Uterus (tissue), 4 donors: ENCODE results near the gene AXIN1. TPM values are rescaled to one million over a fixed set of nuclear protein-coding genes. Genes with fewer than 3 reads are reported as not detected.

Experiments used
- DNase-seq, 2 donors: peaks; one replicate each; pipeline ENCODE4 v3.0.0-alpha.2; 2019 to 2020
- H3K27ac ChIP-seq, 2 donors: fragments of 200-600 bp; sonication (generic); 1 replicate in 1 of 2; 2 replicates in 1 of 2; pipeline ENCODE4 v1.5.1; 2016 to 2018
- H3K27me3 ChIP-seq, 2 donors: fragments of 200-600 bp; sonication (generic); one replicate each; pipeline ENCODE4 v1.5.1; 2018 to 2019; ENCODE audit warnings: control low read depth in 1 of 2
- H3K36me3 ChIP-seq, 2 donors: fragments of 200-600 bp; sonication (generic); one replicate each; pipeline ENCODE4 v1.5.1; 2019; ENCODE audit warnings: control low read depth in 1 of 2
- H3K4me1 ChIP-seq, 2 donors: fragments of 200-600 bp; sonication (generic); one replicate each; pipeline ENCODE4 v1.5.1; 2018 to 2019; ENCODE audit warnings: control low read depth in 1 of 2
- H3K4me3 ChIP-seq, 2 donors: fragments of 200-600 bp; sonication (generic); 1 replicate in 1 of 2; 2 replicates in 1 of 2; pipeline ENCODE4 v1.5.1; 2018 to 2019; ENCODE audit warnings: mild to moderate bottlenecking in 1 of 2
- H3K9me3 ChIP-seq, 2 donors: fragments of 200-600 bp; sonication (generic); one replicate each; pipeline ENCODE4 v1.5.1; 2019; ENCODE audit warnings: control low read depth in 1 of 2
- POLR2A ChIP-seq, 2 donors: fragments of 450-650 bp; IDR thresholded peaks; one replicate each; pipeline ENCODE4 v1.6.1; 2016; ENCODE audit warnings: antibody characterized with exemption in 2 of 2, mild to moderate bottlenecking in 1 of 2, moderate library complexity in 1 of 2
- intact Hi-C: fragments of 100-400 bp; cut with DNase I; formaldehyde crosslinking; loops from one replicate; pipeline ENCODE4 v1.15.1; 2023; ENCODE audit warnings: low total_unique reads
- total RNA-seq, 4 donors: library from RNA; depleted of rRNA in 3 of 4; stranded (reverse); fragments of >200 nt in 3 of 4; gene quantifications; one replicate each; pipeline versions ENCODE4 v1.1.0 to v1.2.4, GENCODE V29; 2014 to 2023
- TF ChIP-seq, protein P1 (sequence below), 4 experiments: fragments of 200-600 bp in 2 of 4; fragments of 450-650 bp in 2 of 4; sonication (generic) in 2 of 4; IDR thresholded peaks; one replicate each; pipeline ENCODE4 v1.5.1; 2016 to 2019; ENCODE audit warnings: antibody characterized with exemption in 4 of 4, mild to moderate bottlenecking in 2 of 4, moderate library complexity in 1 of 4
- donor health status: DM: yes; HTN: yes; CAD: no.

The AXIN1 gene
- total RNA-seq, 4 donors from 2014 or later = 6.2 to 23.6 (median 19.9) TPM

DNA sequence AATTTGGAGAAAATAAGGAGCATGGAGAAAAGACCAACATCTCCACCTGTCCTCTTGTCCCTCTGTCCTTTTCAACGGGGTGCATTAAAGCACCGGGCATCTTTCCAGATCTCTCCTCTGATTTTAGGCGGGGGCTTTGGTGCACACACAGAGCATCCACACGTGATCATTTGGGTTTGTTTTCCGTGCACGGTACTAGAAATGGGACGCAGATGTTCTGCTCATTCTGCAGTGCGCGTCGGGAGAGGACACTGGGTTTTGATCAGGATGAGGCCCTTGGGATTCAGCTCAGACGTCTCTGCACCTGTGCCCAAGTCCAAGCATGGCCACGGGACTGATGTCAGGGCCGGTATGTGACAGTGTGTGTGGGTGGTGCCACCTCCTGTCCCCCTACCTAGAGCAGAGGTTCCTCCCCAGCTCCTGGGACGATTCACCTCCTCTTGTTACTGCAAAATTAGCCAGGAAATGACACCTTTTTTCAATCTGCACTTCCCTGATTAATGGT lies 37.7 kb downstream of the AXIN1 start:
- Histone ChIP-seq H3K27ac (no peak overlapping the region), H3K36me3 (no peaks in the 10 kb centered on the region), H3K4me1 (no peaks in the 10 kb centered on the region), H3K27me3 (no peaks in the 10 kb centered on the region), H3K4me3 (no peak overlapping the region), H3K9me3 (no peaks in the 10 kb centered on the region)
- intact Hi-C loops = no loop called here
- TF ChIP-seq POLR2A (IDR thresholded peaks at IDR 0.05) = no peak
- TF ChIP-seq, protein P1, sequence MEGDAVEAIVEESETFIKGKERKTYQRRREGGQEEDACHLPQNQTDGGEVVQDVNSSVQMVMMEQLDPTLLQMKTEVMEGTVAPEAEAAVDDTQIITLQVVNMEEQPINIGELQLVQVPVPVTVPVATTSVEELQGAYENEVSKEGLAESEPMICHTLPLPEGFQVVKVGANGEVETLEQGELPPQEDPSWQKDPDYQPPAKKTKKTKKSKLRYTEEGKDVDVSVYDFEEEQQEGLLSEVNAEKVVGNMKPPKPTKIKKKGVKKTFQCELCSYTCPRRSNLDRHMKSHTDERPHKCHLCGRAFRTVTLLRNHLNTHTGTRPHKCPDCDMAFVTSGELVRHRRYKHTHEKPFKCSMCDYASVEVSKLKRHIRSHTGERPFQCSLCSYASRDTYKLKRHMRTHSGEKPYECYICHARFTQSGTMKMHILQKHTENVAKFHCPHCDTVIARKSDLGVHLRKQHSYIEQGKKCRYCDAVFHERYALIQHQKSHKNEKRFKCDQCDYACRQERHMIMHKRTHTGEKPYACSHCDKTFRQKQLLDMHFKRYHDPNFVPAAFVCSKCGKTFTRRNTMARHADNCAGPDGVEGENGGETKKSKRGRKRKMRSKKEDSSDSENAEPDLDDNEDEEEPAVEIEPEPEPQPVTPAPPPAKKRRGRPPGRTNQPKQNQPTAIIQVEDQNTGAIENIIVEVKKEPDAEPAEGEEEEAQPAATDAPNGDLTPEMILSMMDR (IDR thresholded peaks at IDR 0.05) = no peak
- DNase-seq = no peak

DNA sequence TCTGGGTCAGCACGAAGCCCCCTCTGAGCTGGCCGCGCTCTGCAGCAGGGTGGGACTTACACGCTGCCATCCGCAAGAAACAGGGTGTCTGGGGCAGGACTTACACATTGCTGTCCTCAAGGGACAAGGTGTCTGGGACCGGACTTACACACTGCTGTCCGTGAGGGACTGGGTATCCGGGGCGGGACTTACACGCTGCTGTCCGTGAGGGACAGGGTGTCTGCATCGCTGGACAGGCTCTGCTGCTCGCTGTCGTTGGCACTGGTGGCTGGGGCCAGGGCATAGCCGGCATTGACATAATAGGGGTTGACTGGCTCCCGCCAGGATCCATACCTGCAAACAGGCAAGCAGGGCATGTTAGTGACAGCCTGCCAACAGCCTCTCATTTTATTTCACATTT lies 38.2 kb downstream of the AXIN1 start:
- no peak for DNase-seq
- Histone ChIP-seq H3K36me3 (no peaks in the 10 kb centered on the region), H3K4me3 (no peak overlapping the region), H3K27ac (no peak overlapping the region), H3K27me3 (no peaks in the 10 kb centered on the region), H3K4me1 (no peaks in the 10 kb centered on the region), H3K9me3 (no peaks in the 10 kb centered on the region)
- intact Hi-C loops = no loop called here
- no peak for TF ChIP-seq POLR2A (IDR thresholded peaks at IDR 0.05)
- TF ChIP-seq, protein P1 (IDR thresholded peaks at IDR 0.05) = no peak

DNA sequence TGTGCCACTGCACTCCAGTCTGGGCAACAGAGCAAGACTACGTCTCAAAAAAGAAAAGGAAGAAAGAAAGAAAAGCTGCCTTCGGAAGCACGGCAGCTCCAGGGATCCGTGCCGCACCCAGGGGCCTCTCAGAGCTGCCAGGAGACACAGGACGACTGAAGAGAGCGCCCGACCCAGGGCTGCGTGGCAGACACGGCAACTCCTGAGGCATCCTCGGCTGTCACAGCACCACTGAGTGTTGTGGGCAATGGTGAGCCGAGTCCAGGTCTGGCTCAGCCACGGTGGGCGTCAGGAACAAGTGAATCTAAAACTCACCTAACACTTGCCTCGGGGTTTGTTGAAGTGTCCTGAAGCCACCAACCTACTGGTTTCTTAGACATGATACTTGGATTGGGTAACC lies 40.8 kb downstream of the AXIN1 start:
- H3K9me3 ChIP-seq = no peaks in the 10 kb centered on the region
- H3K27me3 ChIP-seq = no peaks in the 10 kb centered on the region
- no peaks in the 10 kb centered on the region for H3K4me1 ChIP-seq
- intact Hi-C loops = no loop called here
- no peaks in the 10 kb centered on the region for H3K36me3 ChIP-seq
- H3K27ac ChIP-seq = no peak overlapping the region
- no peak overlapping the region for H3K4me3 ChIP-seq
- no peak for DNase-seq
- TF ChIP-seq POLR2A (IDR thresholded peaks at IDR 0.05) = no peak
- TF ChIP-seq, protein P1 (IDR thresholded peaks at IDR 0.05) = no peak

DNA sequence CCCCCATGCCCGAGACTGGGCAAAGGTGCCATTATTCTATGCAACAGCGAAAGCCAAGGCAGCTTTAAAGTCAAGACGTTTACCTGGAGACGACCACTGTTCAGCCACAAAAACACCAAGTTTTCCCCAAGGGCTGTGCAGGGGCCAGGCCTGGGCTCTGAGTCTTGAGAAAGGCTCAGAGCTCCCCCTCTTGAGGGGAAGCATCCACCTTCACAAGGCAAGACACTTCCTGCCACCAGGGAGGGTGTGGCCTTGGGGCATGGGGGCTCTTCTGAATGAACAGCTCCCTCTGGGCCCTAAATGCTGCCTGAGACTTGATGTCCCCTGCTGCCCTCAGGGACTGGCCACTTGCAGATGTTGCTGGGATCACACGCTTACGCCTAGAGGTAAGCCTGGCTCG lies 43.0 kb downstream of the AXIN1 start:
- H3K27me3 ChIP-seq = no peaks in the 10 kb centered on the region
- no peaks in the 10 kb centered on the region for H3K36me3 ChIP-seq
- intact Hi-C loops = no loop called here
- no peak overlapping the region for H3K27ac ChIP-seq
- DNase-seq = no peak
- TF ChIP-seq, protein P1 (IDR thresholded peaks at IDR 0.05) = no peak
- no peak for TF ChIP-seq POLR2A (IDR thresholded peaks at IDR 0.05)
- H3K9me3 ChIP-seq = no peaks in the 10 kb centered on the region
- H3K4me3 ChIP-seq = no peak overlapping the region
- H3K4me1 ChIP-seq = no peaks in the 10 kb centered on the region

DNA sequence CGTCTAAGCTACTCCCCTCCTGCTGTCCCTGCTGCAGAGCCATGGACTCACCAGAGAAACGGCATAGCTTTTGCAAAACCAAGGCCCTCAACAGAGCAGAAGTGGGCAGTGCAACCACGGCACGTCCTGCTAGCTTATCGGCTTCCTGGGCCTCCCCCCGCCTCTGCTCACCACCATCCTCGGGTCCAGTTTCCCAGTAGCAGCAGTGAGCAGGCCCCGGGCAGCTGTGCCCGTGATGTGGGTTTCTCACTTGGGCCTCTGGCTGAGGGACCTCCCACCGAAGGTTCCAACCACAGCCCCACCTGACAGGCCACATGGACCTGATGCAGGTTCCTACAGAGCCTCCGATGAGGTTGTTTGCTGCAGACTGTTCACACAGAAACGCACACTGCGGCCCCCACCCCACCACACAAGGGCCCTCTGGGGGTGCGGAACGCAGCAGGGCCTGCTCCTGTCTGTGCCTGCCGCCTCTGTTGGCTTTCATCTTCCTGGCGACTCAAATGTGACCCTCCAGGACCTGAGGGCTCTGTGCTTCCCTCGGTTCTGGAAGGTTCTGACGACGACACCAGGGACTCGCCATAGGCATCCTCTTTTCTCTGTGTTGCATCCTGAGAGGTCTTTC lies 44.7 kb downstream of the AXIN1 start:
- TF ChIP-seq POLR2A (IDR thresholded peaks at IDR 0.05) = no peak
- TF ChIP-seq, protein P1 (IDR thresholded peaks at IDR 0.05) = no peak
- no peaks in the 10 kb centered on the region for H3K27me3 ChIP-seq
- DNase-seq = no peak
- intact Hi-C loops = no loop called here
- H3K4me1 ChIP-seq = no peaks in the 10 kb centered on the region
- no peak overlapping the region for H3K27ac ChIP-seq
- no peaks in the 10 kb centered on the region for H3K36me3 ChIP-seq
- H3K9me3 ChIP-seq = no peaks in the 10 kb centered on the region
- no peak overlapping the region for H3K4me3 ChIP-seq
